ENCODE measurements around the gene HCST. TPM values are rescaled to one million over a fixed set of nuclear protein-coding genes. Genes with fewer than 3 reads are reported as not detected.

Gene HCST
- total and polyA plus RNA-seq, 2 of the 4 experiments (the other 2 are of a cell fraction): 1.5 TPM; not detected in 1

GRCh38 chr19:35943321-35944301 lies 41.3 kb downstream of the HCST start:
- Histone ChIP-seq H3K4me1 (ENCODE audit: control insufficient read depth, insufficient read depth, low read length) (no peaks in the 10 kb centered on the region), H2BK5ac (ENCODE audit: low read depth, low read length, poor library complexity, severe bottlenecking) (no peak overlapping the region), H3K9ac (ENCODE audit: low read depth, low read length) (no peak overlapping the region), H2AK9ac (replicated peaks; ENCODE audit: low read depth, low read length, poor library complexity) (no peak overlapping the region), H3K23ac (ENCODE audit: low read depth, low read length) (no peak overlapping the region), H3K14ac (replicated peaks; ENCODE audit: low read depth, low read length) (no peak overlapping the region), H2AK5ac (ENCODE audit: low read depth, low read length) (no peak overlapping the region), H3K27ac (ENCODE audit: insufficient read depth, low read length) (no peak overlapping the region), H3K56ac (ENCODE audit: extremely low read depth, insufficient read depth, low read length) (no peak overlapping the region), H3K18ac (ENCODE audit: low read depth, low read length) (no peak overlapping the region), H3K79me1 (ENCODE audit: low read depth in 1 of 2, low read length in 2 of 2) (peaks cover 3% of the 10 kb centered on the region in 2 experiments; a peak in 3 of 4 replicates), H3K4ac (ENCODE audit: low read depth, low read length) (no peak overlapping the region), H3K27me3 (ENCODE audit: control insufficient read depth, insufficient read depth, low read length) (no peaks in the 10 kb centered on the region), H2BK120ac (ENCODE audit: low read depth, low read length) (no peak overlapping the region), H3K9me3 (ENCODE audit: control insufficient read depth, insufficient read depth, low read length) (no peaks in the 10 kb centered on the region), H3K9me1 (ENCODE audit: insufficient read depth, low read length) (peaks cover 5% of the 10 kb centered on the region), H2AFZ (replicated peaks; ENCODE audit: low read length, poor library complexity) (no peak overlapping the region), H4K91ac (ENCODE audit: insufficient read depth, low read depth, low read length) (no peak overlapping the region), H4K20me1 (ENCODE audit: insufficient read depth, low read length) (peaks cover 10% of the 10 kb centered on the region), H2BK20ac (ENCODE audit: low read depth, low read length) (no peak overlapping the region), H4K5ac (ENCODE audit: low read depth, low read length) (no peak overlapping the region), H4K8ac (ENCODE audit: low read depth in 2 of 2, low read length in 2 of 2) (no peak overlapping the region), H3K4me2 (ENCODE audit: low read depth, low read length) (no peak overlapping the region), H2BK15ac (ENCODE audit: low read depth, low read length) (no peak overlapping the region), H3K36me3 (ENCODE audit: control insufficient read depth, insufficient read depth, low read length) (peaks cover 10% of the 10 kb centered on the region; the same call in 1 of the 2 replicates), H3K4me3 (ENCODE audit: insufficient read depth, low read depth, low read length) (no peak overlapping the region)
- DNase-seq (no peak), ATAC-seq (ENCODE audit: low read depth) (no peak)
- ChIA-PET CTCF (no interaction called here), POLR2A (ENCODE audit: unreplicated experiment) (no interaction called here)
- BruUV-seq (replicated peaks): no TSS peak
- no peak for TF ChIP-seq FOS (IDR thresholded peaks at IDR 0.05; ENCODE audit: low read depth, low read length)
- 81% methylated on average over 6 of the region's 9 CpGs; no CpG with 5 or more reads in 1 of the 2 experiments for WGBS, 2 experiments (ENCODE audit: extremely low coverage in 2 of 2, insufficient read length in 1 of 2)
- dilution Hi-C loops (cut with HindIII; ENCODE audit: low sequenced_read_pairs, unreplicated experiment): no loop called here
- intact Hi-C loops (cut with micrococcal nuclease): no loop called here
- in situ Hi-C loops (cut with MboI; ENCODE audit: low sequenced_read_pairs): no loop called here

Measured in IMR-90 (cell line).